HepG2 (cell line): Measurements from ENCODE around the gene DCAF16. TPM values are rescaled to one million over a fixed set of nuclear protein-coding genes. Genes with fewer than 3 reads are reported as not detected.

Source experiments
- ATAC-seq: fragments of 200-7000 bp; cut with Tn5 transposase; 3 replicates; pipeline ENCODE4 v1.9.1; 2020; ENCODE audit warnings: mild to moderate bottlenecking, moderate library complexity
- BruUV-seq: library from RNA; stranded (reverse); fragments of 400-500 nt; replicated peaks from 2 replicates; lab custom pipeline; 2021; lab: Mats Ljungman, UMichigan
- CTCF ChIA-PET: fragments of 300-600 bp; formaldehyde crosslinking; extraction: SDS; loops from one replicate; lab custom pipeline; 2021; ENCODE audit warnings: low total read pairs, inconsistent platforms, low intra/inter-chr PET ratio; lab: Yijun Ruan, JAX
- POLR2A ChIA-PET: fragments of 350-600 bp; sonication (Branson Sonifier 250); formaldehyde crosslinking; loops from one replicate; lab custom pipeline; 2020; ENCODE audit warnings: antibody characterized with exemption, inconsistent platforms; lab: Yijun Ruan, JAX
- DNase-seq: peaks from one replicate; pipeline ENCODE4 v3.0.0-alpha.2; 2015; ENCODE audit warnings: low spot score
- FAIRE-seq: peaks from 3 replicates; lab custom pipeline; 2011; peaks lifted over from hg19 to GRCh38; lab: Jason Lieb, UNC
- H2AFZ ChIP-seq: one replicate; pipeline ENCODE4 v1.6.1; 2011; ENCODE audit warnings: low read length, inconsistent platforms
- H3K27ac ChIP-seq: fragments of 300-600 bp; 3 replicates; pipeline ENCODE4 v1.8.0; 2011; ENCODE audit warnings: mixed run types, mild to moderate bottlenecking, mixed read lengths, low read length, inconsistent platforms; ENCODE audit not compliant: insufficient read depth; ENCODE audit errors: extremely low read length
- H3K27me3 ChIP-seq, 2 experiments: fragments of 200-600 bp in 1 of 2; 2 replicates in 1 of 2; 3 replicates in 1 of 2; pipeline versions ENCODE4 v1.6.0 to v1.8.0; 2011; ENCODE audit warnings: low read length in 2 of 2, mild to moderate bottlenecking in 2 of 2, moderate library complexity in 2 of 2, inconsistent platforms in 1 of 2; ENCODE audit not compliant: insufficient read depth in 2 of 2, control insufficient read depth in 1 of 2
- H3K36me3 ChIP-seq, 2 experiments: fragments of 200-600 bp in 1 of 2; replicated peaks in 1 of 2; 2 replicates in 1 of 2; 3 replicates in 1 of 2; pipeline versions ENCODE4 v1.5.1 to v1.8.0; 2011; ENCODE audit warnings: low read length in 2 of 2, inconsistent platforms in 1 of 2; ENCODE audit not compliant: insufficient read depth in 2 of 2, control insufficient read depth in 1 of 2
- H3K4me1 ChIP-seq: 2 replicates; pipeline ENCODE4 v1.5.1; 2012; ENCODE audit warnings: low read length, inconsistent platforms; ENCODE audit not compliant: insufficient read depth
- H3K4me2 ChIP-seq: 2 replicates; pipeline ENCODE4 v1.6.0; 2011; ENCODE audit warnings: low read depth, low read length, inconsistent platforms
- H3K4me3 ChIP-seq, 3 experiments: fragments of 200-600 bp in 1 of 3; sonication (generic), shearing (Covaris generic) in 1 of 3; replicated peaks in 1 of 3; 2 replicates each; pipeline ENCODE4 v1.5.1; 2011 to 2016; ENCODE audit warnings: low read length in 3 of 3, inconsistent platforms in 2 of 3, low read depth in 2 of 3, mild to moderate bottlenecking in 2 of 3, control low read depth in 1 of 3, mixed read lengths in 1 of 3; ENCODE audit not compliant: insufficient read depth in 1 of 3
- H3K79me2 ChIP-seq: one replicate; pipeline ENCODE4 v1.6.1; 2011; ENCODE audit warnings: low read length, inconsistent platforms; ENCODE audit not compliant: insufficient read depth
- H3K9ac ChIP-seq: 2 replicates; pipeline ENCODE4 v1.6.0; 2011; ENCODE audit warnings: mild to moderate bottlenecking, low read depth, low read length, inconsistent platforms; ENCODE audit not compliant: insufficient read depth
- H3K9me3 ChIP-seq: 2 replicates; pipeline ENCODE4 v1.5.1; 2012; ENCODE audit warnings: mild to moderate bottlenecking, low read length
- H4K20me1 ChIP-seq: 2 replicates; pipeline ENCODE4 v1.6.0; 2011; ENCODE audit warnings: inconsistent platforms, mild to moderate bottlenecking, low read length, moderate library complexity; ENCODE audit not compliant: insufficient read depth
- ATF1 ChIP-seq: IDR thresholded peaks from 2 replicates; pipeline ENCODE4 v1.6.1; 2016; ENCODE audit warnings: mild to moderate bottlenecking, control low read depth
- EEA1 ChIP-seq: sonication (generic); formaldehyde crosslinking; IDR thresholded peaks from 2 replicates; pipeline ENCODE4 v1.5.1; 2020; ENCODE audit warnings: mild to moderate bottlenecking, missing genetic modification reagents, borderline replicate concordance
- ETS1 ChIP-seq: sonication (generic); formaldehyde crosslinking; IDR thresholded peaks from 2 replicates; pipeline ENCODE4 v1.4.0; 2020; ENCODE audit warnings: missing genetic modification reagents
- HDAC6 ChIP-seq: fragments of 200-600 bp; sonication (generic); IDR thresholded peaks from 2 replicates; pipeline ENCODE4 v1.7.0; 2017; ENCODE audit warnings: mild to moderate bottlenecking, antibody characterized with exemption, low read length, low read depth
- HOXD1 ChIP-seq: sonication (generic); formaldehyde crosslinking; IDR thresholded peaks from 2 replicates; pipeline ENCODE4 v1.5.0; 2020; ENCODE audit warnings: missing genetic modification reagents
- MEIS2 ChIP-seq: sonication (generic); formaldehyde crosslinking; IDR thresholded peaks from 2 replicates; pipeline ENCODE4 v1.9.0; 2021; ENCODE audit warnings: mild to moderate bottlenecking, missing genetic modification reagents
- NCOA1 ChIP-seq: sonication (generic); formaldehyde crosslinking; IDR thresholded peaks from 2 replicates; pipeline ENCODE4 v1.9.0; 2021; ENCODE audit warnings: missing genetic modification reagents
- POLR2G ChIP-seq: fragments of 200-400 bp; formaldehyde crosslinking; IDR thresholded peaks from 2 replicates; pipeline ENCODE4 v1.6.1; 2018; ENCODE audit warnings: mild to moderate bottlenecking, low read depth, low read length, moderate library complexity
- RXRB ChIP-seq: IDR thresholded peaks from 2 replicates; pipeline ENCODE4 v1.6.1; 2016; ENCODE audit warnings: borderline replicate concordance, missing genetic modification reagents, missing compliant biosample characterization
- XRCC5 ChIP-seq: fragments of 200-400 bp; formaldehyde crosslinking; optimal IDR thresholded peaks from 2 replicates; pipeline ENCODE3; 2017; ENCODE audit warnings: mild to moderate bottlenecking, low read length
- ZBTB38 ChIP-seq: sonication (generic); formaldehyde crosslinking; IDR thresholded peaks from 2 replicates; pipeline ENCODE4 v1.5.1; 2020; ENCODE audit warnings: mild to moderate bottlenecking, missing genetic modification reagents
- ZNF282 ChIP-seq: fragments of 450-650 bp; IDR thresholded peaks from 2 replicates; pipeline ENCODE4 v1.6.1; 2018; ENCODE audit not compliant: partially characterized antibody
- ZNF3 ChIP-seq: IDR thresholded peaks from 2 replicates; pipeline ENCODE4 v1.7.0; 2017; ENCODE audit warnings: inconsistent platforms
- ZNF572 ChIP-seq: sonication (generic); formaldehyde crosslinking; IDR thresholded peaks from 2 replicates; pipeline ENCODE4 v1.5.1; 2020; ENCODE audit warnings: mild to moderate bottlenecking, missing genetic modification reagents
- ZNF782 ChIP-seq: sonication (generic); formaldehyde crosslinking; IDR thresholded peaks from 2 replicates; pipeline ENCODE4 v1.4.0; 2020; ENCODE audit warnings: missing genetic modification reagents, mild to moderate bottlenecking, borderline replicate concordance
- WGBS: methylation state at CpG from one replicate; pipeline ENCODE4 v1.1.6; 2017; ENCODE audit warnings: low lambda C conversion rate; 5-methylcytosine and 5-hydroxymethylcytosine counted together
- in situ Hi-C: cut with HindIII; loops from 2 replicates; pipeline ENCODE4 v1.10.0; 2017; ENCODE audit warnings: low pct_unique_long_range_greater_than_20kb; ENCODE audit not compliant: extremely low pct_ligation_motif_present
- intact Hi-C: fragments of 100-400 bp; cut with micrococcal nuclease; formaldehyde crosslinking; loops from one replicate; pipeline ENCODE4 v1.10.0; 2022; ENCODE audit not compliant: unreplicated experiment
- polyA plus RNA-seq, 8 experiments: library from polyadenylated mRNA; depleted of rRNA in 3 of 8; stranded (reverse) in 7 of 8; unstranded in 1 of 8; fragments of >200 nt; fragmentation: Illumina TruSeq in 4 of 8; extraction: Trizol in 4 of 8; gene quantifications; 2 replicates each; pipeline versions ENCODE4 v1.2.1 to v1.2.3, GENCODE V29; 2011 to 2016; ENCODE audit warnings: low read depth in 4 of 8, missing spikeins in 1 of 8, mixed read lengths in 1 of 8; ENCODE audit not compliant: insufficient read depth in 1 of 8
- total RNA-seq, 5 experiments: library from RNA; depleted of rRNA; stranded (reverse); fragments of >200 nt; fragmentation: Illumina TruSeq; extraction: Trizol; gene quantifications; 2 replicates each; pipeline ENCODE4 v1.2.3, GENCODE V29; 2016; ENCODE audit warnings: low read depth in 1 of 5
- TF ChIP-seq, protein P1 (sequence below): sonication (generic); formaldehyde crosslinking; IDR thresholded peaks from 2 replicates; pipeline ENCODE4 v1.5.0; 2020; ENCODE audit warnings: mild to moderate bottlenecking, missing genetic modification reagents
- TF ChIP-seq, protein P2 (sequence below): IDR thresholded peaks from 2 replicates; pipeline ENCODE4 v1.6.1; 2016; ENCODE audit warnings: mild to moderate bottlenecking
- TF ChIP-seq, protein P3 (sequence below): sonication (generic); formaldehyde crosslinking; IDR thresholded peaks from 2 replicates; pipeline ENCODE4 v1.8.1; 2023; ENCODE audit warnings: mild to moderate bottlenecking, missing genetic modification reagents

DCAF16 gene
- total and polyA plus RNA-seq, 2 of the 13 experiments (the other 11 are each of a cell fraction or from before 2014, with no cell fraction given), result 37.5 to 41.9 TPM

GRCh38 chr4:17797808-17798207 lies 12.7 kb downstream of the DCAF16 start (continued):
- TF ChIP-seq, protein P1, sequence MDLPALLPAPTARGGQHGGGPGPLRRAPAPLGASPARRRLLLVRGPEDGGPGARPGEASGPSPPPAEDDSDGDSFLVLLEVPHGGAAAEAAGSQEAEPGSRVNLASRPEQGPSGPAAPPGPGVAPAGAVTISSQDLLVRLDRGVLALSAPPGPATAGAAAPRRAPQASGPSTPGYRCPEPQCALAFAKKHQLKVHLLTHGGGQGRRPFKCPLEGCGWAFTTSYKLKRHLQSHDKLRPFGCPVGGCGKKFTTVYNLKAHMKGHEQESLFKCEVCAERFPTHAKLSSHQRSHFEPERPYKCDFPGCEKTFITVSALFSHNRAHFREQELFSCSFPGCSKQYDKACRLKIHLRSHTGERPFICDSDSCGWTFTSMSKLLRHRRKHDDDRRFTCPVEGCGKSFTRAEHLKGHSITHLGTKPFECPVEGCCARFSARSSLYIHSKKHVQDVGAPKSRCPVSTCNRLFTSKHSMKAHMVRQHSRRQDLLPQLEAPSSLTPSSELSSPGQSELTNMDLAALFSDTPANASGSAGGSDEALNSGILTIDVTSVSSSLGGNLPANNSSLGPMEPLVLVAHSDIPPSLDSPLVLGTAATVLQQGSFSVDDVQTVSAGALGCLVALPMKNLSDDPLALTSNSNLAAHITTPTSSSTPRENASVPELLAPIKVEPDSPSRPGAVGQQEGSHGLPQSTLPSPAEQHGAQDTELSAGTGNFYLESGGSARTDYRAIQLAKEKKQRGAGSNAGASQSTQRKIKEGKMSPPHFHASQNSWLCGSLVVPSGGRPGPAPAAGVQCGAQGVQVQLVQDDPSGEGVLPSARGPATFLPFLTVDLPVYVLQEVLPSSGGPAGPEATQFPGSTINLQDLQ (CRISPR knock-in tag), result no peak

- H3K27ac ChIP-seq, result no peak overlapping the region
- no peaks in the 10 kb centered on the region for H4K20me1 ChIP-seq
- peaks cover under 1% of the 10 kb centered on the region; the same call in 1 of the 2 replicates for H3K4me1 ChIP-seq
- no peaks in the 10 kb centered on the region for H3K79me2 ChIP-seq
- ATAC-seq, result no peak
- H3K9ac ChIP-seq, result no peak overlapping the region
- 0 out of 5 replicates have a peak, but pooled peaks cover 0 to 3% of the 10 kb centered on the region in 2 experiments for H3K36me3 ChIP-seq
- no peak for DNase-seq
- no peak overlapping the region for H3K4me2 ChIP-seq
- no peak overlapping the region for H2AFZ ChIP-seq
- intact Hi-C loops, result no loop called here
- 89% methylated on average over 1 of the region's 1 CpG for WGBS
- no peak for FAIRE-seq
- BruUV-seq, result no TSS peak
- H3K9me3 ChIP-seq, result no peaks in the 10 kb centered on the region
- ChIA-PET CTCF (no interaction called here), POLR2A (no interaction called here)
- TF ChIP-seq XRCC5, result no peak
- TF ChIP-seq ZNF782, result no peak
- no peak for TF ChIP-seq ATF1 (CRISPR knock-in tag)
- no peak for TF ChIP-seq HDAC6
- TF ChIP-seq HOXD1 (CRISPR knock-in tag), result no peak
- TF ChIP-seq ZNF572 (CRISPR knock-in tag), result no peak
- TF ChIP-seq ZBTB38 (CRISPR knock-in tag), result no peak
- TF ChIP-seq ETS1 (CRISPR knock-in tag), result no peak
- no peak for TF ChIP-seq ZNF282
- TF ChIP-seq, protein P2, sequence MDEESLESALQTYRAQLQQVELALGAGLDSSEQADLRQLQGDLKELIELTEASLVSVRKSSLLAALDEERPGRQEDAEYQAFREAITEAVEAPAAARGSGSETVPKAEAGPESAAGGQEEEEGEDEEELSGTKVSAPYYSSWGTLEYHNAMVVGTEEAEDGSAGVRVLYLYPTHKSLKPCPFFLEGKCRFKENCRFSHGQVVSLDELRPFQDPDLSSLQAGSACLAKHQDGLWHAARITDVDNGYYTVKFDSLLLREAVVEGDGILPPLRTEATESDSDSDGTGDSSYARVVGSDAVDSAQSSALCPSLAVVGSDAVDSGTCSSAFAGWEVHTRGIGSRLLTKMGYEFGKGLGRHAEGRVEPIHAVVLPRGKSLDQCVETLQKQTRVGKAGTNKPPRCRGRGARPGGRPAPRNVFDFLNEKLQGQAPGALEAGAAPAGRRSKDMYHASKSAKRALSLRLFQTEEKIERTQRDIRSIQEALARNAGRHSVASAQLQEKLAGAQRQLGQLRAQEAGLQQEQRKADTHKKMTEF (CRISPR knock-in tag), result no peak
- TF ChIP-seq, protein P3, sequence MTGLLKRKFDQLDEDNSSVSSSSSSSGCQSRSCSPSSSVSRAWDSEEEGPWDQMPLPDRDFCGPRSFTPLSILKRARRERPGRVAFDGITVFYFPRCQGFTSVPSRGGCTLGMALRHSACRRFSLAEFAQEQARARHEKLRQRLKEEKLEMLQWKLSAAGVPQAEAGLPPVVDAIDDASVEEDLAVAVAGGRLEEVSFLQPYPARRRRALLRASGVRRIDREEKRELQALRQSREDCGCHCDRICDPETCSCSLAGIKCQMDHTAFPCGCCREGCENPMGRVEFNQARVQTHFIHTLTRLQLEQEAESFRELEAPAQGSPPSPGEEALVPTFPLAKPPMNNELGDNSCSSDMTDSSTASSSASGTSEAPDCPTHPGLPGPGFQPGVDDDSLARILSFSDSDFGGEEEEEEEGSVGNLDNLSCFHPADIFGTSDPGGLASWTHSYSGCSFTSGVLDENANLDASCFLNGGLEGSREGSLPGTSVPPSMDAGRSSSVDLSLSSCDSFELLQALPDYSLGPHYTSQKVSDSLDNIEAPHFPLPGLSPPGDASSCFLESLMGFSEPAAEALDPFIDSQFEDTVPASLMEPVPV, result no peak
- TF ChIP-seq NCOA1 (CRISPR knock-in tag), result no peak
- no peak for TF ChIP-seq ZNF3 (CRISPR knock-in tag)
- TF ChIP-seq MEIS2 (CRISPR knock-in tag), result no peak
- TF ChIP-seq POLR2G, result no peak
- TF ChIP-seq EEA1 (CRISPR knock-in tag), result no peak
- TF ChIP-seq RXRB (CRISPR knock-in tag), result no peak
- no peaks in the 10 kb centered on the region for H3K27me3 ChIP-seq
- in situ Hi-C loops, result no loop called here
- H3K4me3 ChIP-seq, result no peak overlapping the region
Measured at GRCh38 chr4:17794730-17795129, 15.8 kb downstream of the DCAF16 start.
